Activated CD4-positive, CD25-positive, alpha-beta regulatory T cell treated with anti-CD3 and anti-CD28 coated beads, Interleukin-2, amount 50 U/mL, for 16 hours (primary cell): ENCODE measurements around the gene CYP11A1.
"Not testable (repeated sequence)": the region's sequence is repeated elsewhere in the genome, so short reads cannot be mapped to it uniquely, and the experiment has no call there.

Experiments
- DNase-seq: peaks from one replicate; pipeline ENCODE4 v3.0.0-alpha.2; 2020; ENCODE audit warnings: low read depth, low spot score

The CYP11A1 gene

DNA sequence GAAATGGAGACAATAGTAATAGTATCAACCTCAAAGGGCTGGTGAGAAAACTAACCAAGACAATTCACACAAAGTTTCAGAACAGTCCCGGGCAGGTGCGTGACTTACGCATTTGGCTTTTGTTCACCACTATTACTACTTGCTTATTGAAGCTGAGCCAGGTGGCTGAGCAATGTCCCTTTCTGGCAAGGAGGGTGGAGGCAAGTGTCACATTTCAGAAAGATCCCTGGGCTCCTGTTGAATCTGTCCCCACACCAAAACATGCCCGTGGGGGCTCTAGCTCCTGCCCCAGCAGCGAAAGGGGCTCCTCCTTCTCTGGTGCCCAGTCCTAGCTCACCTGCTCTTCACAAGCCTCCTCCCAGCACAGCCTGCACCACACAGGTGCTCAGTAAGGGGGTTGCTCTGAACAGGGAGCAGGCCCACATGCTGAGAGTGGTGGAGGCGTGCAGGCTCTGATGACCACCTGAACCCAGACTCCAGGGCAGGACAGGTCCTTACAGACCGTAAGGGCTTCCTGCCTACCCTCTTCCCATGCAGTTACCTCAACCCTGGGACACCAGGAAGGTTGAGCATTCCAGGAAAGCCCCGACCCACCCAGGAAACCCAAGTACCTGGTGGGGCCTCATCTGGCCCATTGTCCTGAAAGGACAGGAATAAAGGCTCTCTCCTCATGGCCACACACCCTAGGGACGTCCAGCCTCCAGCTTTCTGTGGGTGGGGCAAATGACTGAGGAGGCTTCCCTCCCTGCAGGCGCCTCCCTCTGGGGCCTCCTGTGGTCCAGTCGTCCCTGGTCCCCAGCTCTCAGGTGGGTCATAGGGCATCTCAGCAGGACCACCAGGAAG, 33.7 kb upstream of the CYP11A1 start:
- no peak for DNase-seq

DNA sequence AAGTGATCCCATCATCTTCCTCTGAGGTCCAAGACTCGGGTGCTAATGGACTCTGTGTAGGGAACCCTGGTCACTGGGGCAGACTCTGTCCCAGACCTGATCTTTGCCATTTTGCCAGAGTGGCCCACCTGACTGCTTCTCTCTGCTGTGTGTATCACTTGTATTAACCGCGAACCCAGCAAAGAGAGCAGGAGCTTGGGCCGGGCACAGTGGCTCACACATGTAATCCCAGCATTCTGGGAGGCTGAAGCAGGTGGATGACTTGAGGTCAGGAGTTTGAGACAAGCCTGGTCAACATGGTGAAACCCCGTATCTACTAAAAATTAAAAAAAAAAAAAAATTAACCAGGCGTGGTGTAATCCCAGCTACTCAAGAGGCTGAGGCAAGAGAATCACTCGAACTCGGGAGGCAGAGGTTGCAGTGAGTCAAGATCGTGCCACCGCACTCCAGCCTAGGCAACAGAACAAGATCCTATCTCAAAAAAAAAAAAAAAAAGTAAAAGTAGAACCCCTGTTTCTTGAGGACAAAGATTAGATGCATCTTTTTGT, 32.9 kb upstream of the CYP11A1 start:
- DNase-seq: no peak

DNA sequence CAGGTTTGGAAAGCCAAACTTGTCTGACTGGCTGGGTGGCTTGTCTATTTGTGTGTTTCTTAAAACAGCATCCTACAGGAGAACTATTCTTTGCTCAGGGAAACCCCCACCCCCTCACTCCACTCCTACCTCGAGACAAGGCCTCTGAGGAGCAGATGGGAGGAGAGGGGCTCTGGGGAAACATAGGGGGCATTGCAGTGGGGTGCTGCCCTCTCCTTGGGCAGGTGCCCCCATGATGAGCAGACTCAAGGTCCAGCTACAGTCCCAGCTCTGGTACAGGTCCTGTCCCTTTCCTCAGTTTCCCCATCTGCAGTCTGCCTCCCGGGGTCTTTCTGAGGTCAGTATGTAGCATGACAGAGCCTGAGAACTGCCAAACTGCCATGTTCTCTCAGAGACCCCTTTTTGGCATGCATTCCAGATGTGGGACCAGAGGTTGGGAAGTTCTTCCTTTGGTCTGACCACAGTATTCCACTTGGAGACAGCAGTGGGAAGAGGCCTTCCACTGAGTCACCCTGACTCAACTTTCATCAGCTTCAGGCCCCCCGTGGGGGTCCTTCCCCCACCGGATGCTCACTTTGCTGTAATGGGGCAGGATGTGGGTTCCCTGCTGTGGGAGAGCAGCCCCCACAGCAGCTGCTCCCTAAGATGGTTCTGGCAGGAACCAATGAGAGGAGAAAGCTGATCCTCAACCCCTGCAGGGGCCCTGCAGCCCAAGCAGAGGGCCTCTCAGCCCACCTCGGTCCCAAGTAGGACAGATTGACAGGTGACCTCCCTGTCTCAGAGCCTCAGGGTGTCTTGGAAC, 32.3 kb upstream of the CYP11A1 start:
- DNase-seq: no peak

DNA sequence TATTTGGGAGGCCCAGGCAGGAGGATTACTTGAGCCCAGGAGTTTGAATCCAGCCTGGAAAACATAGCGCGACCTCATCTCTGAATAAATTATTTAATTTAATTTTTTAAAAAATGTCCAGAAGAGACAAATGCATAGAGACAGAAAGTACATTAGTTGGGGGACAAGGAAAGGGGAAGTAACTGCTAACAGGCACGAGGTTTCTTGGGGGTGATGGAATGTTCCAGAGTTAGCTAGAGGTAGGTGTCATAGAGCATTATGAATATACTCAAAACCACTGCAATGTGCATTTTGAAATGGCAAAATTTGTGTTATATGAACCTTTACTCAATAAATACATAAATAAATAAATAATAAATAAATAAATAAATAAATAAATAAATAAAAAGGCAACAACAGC, 31.7 kb upstream of the CYP11A1 start:
- DNase-seq: no peak

DNA sequence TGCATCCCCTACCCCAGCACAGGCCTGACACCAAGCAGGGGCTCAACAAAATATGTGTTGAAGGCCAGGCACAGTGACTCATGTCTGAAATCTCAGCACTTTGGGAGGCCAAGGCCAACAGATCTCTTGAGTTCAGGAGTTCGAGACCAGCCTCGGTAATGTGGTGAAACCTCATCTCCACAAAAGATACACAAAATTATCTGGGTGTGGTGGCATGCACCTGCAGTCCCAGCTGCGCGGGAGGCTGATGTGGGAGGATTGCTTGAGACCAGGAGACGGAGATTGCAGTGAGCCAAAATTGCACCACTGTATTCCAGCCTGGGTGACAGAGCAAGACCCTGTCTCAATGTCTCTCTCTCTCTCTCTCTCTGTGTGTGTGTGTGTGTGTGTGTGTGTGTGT, 30.7 kb upstream of the CYP11A1 start:
- no peak for DNase-seq

DNA sequence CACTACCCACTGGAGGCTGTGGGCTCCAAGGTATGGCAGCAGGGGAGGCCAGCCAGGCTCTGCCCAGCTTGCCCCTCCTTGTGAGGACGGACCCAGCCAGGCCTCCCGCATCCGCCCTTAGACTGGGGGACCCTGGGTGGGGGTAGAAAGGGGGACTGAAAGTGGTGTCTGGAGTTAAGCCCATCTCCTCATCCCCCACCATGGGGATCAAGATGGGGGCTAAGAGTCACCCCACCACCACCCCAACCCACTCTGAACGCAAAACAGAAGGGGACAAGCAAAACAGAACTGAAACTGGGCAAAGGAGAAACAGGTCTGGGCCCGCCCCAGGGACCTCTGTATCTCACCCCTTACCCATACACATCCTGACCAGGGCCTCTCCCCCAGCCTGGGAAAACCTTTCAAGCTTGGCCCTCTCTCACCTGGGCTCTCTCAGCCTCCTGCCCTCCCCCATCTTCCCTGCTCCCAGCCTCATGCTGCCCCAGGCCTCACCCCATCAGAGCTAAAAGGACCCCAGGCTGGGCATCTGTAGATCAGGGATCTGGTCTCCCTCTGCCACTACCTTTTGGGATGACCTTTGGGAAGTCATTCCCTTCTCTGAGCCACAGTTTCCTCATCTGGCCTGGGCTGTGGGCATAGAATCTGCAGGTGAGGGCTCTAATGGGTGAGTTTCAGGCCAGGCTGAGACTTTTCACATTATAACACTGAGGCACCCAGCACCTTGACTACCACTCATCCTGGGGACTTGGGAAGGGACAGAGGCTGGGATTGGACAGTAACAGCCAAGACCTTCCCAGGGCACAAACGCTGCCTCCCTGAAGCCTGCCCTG, 30.0 kb upstream of the CYP11A1 start:
- no peak for DNase-seq

DNA sequence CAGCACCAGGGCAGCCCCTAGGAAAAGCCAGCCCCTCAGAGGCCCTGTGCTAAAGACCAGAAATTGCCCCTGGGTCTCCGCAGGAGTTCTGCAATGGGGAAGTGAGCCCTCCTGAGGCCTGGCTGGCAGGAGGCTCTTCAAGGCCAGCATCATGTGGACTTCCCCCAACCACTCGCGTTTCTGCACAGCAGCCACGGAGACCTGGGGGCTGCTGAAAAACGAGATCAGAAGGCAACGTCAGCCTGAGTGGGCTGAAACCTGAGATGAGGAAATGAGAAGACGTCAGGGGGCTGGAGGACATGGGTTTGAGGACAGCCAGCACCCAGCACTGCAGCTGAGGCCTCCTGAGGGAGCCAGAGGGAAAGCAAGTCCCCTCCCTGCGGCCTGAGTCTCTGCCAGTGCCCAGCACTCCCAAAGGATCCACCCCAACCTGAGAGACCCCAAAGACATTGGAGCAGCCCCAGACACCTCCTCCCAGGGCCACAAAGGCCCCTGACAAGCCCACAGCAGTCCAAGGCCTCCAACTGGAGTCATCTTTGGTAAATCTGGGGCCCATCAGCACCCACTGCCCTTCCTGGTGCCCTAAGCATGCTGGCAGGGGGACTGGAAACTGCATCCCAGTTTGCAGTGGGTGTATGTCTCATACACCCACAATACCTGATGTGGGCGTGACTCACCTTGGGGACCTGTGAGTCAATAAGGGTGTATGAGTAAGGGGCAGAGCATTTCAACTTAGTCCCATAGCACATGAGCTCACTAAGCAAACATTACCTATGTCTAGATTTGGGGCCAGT, 29.2 kb upstream of the CYP11A1 start:
- no peak for DNase-seq

DNA sequence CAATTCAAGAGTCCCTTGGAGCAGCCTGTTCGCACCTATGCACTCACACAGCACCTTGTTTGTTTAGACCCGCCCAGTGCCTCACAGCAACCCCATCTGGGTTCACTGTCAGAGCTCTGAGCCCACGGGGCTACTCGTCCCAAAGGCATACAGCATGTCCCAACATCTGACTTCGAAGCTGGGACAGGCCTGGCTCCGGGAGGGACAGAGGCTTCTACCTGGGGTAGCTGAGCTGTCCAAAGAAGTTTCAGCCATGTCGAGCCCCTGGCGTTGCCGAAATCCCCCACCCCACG, 28.6 kb upstream of the CYP11A1 start:
- DNase-seq: no peak

DNA sequence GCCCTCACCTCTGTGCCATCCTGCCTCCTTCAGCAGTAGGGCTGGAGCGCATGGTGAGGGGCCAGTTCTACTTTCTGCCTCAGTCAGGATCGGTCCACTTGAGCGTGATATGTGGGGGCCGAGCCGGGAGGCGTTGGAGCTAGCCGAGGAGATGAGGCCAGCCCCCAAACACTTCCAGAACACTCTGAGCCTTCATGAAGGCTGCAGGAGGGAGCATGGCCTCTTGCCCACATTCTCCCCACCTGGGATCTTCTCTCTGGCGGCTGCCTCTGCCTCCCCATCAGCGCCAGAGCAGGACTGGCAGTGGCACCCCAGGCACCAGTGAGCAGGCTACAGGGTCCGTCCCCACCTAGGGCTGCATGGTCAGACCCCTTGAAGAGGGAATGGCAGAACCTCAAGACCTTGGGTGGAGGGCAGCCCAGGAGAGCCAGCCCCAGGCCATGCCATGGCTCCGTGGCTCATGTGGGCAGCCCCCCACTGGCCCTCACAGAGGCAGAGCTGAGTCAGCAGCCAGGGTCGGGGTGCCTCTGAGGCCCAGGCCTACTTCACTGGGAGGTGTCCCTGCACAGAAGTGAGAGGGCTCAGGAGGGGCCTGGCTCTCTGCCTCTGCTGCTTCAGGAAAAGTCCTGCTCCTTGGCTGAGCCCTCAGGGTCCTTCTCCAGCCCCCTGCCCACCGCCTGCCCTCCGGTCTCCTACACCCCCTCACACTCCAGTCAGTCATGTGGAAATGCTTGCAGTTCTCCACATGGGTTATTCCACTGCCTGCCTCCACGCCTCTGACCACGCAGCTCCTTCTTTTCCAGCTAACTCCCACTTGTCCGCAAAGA, 28.1 kb upstream of the CYP11A1 start:
- no peak for DNase-seq

DNA sequence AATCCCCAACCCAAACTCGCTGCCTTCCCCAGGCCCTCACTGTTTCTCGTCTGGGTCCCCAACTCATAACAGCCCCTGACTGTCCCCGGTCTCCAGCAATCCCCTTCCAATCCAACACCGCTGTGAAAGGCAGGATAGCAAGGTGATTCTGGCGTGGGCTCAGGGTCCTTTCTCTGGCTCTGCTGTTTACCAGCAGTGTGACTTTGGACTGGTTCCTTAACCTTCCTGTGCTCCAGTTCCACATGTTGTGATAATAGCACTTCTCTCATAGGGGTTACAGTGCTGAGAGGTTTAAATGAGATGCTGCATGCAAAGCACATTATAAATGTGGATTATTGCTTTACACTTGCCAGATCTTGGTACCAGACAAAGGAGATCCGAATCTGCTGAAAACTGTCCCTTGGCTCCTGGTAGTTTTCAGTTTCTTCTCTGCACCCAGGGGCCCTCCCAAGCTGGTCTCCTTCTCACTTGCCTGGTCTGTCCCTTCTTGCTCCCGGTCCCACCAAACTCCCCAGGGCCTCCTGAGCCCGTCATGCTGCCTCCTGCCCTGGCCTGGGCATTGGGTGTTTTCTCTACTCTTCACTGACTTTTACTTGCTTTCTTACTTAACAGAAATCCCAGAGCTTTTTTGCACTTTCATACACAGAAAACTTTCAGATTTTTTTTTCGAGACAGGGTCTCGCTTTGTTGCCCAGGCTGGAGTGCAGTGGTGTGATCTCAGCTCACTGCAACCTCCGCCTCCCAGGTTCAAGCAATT, 26.8 kb upstream of the CYP11A1 start:
- no peak for DNase-seq

DNA sequence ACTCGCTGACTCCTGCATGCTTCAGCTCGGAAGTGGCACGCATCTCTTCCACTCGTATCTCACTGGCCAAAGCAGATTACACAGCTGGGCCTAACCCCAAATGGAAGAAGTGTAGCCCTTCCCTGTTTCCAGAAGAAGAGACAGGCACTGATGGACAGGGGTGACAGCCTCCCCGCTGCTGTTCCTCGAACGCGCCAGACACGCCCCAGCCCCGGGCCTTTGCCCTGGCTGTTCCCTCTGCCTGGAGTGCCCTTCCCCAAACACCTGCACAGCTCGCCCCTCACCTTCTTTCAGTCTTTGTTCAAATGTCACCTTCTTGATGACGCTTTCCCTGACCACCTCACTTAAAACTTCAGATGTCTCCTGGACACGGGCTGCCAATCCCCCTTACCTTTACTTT, 26.0 kb upstream of the CYP11A1 start:
- no peak for DNase-seq

DNA sequence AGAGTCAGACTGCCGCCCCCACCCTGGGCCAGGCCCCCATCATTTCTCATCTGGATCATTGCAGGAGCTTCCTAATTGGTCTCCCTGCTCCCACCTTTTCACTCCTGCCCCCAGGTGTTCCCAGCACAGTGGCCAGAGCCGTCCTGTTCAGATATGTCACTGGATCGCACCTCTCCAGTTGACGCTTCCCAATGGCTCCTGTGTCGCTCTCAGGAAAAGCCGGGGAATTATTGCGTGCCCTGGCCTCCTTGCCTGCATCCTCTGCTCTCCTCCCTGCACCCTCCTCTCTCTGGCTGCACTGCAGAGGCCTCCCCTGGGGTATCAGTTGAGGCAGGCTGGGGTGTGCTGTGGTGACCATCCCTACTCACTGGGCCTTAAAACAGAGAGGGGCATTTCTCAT, 25.5 kb upstream of the CYP11A1 start:
- DNase-seq: no peak

DNA sequence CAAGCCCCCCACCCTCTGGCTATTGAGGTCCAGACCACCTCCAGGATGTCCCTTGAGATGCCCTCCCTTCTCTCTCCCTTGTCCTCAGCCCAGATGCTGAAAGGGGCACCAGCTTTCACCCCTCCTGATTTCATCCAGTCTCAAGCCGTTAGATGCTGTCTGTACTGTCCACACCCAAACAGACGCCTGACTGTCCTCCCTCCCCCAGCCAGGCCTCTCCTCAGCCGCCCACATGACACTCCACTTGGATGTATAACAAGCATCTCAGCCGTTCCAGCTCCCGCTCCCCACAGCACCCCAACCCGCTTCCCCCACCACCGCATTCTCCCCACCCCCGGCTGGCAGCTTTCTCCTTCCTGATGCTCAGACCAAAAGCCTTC, 25.0 kb upstream of the CYP11A1 start:
- no peak for DNase-seq

DNA sequence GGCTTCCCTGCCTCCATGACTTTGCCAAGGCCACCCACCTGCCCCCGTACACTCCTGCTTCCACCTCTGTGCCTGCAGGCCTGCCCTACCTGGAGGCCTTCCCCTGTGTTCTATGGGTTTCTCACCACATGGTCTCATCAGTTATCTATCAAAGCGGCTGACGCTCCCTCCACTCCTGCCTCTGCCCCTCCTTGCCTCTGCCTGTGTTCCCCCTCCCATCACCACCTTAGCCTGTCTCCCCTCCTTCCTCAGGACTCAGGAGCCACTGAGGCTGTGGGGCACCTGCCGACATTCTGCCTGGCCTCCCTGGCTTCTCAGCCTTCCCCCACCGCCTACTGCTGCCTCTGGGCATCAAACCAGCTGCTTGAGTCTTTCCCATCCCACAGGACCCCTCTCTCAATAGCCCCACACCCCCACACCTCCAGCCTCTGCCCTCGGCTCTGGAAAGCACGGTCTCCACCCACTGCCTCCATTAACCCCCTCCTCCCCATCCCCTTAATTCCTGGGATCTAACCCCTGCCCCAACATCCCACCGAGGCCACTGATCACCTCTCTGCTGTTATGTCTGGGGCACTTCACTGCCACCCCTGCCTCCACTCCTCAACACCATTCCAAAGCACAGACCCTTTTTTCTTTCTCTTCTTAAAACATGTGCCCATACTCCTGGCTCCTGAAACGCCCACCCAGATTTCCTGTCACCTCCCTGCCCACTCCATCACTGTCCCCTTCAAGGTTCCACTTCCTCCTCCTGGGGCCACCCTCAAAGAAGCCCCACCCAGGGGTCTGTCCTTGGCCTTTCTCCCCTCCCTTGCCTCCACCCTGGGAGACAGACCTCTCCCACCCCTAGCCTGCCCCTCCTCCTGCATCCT, 24.4 kb upstream of the CYP11A1 start:
- no peak for DNase-seq

DNA sequence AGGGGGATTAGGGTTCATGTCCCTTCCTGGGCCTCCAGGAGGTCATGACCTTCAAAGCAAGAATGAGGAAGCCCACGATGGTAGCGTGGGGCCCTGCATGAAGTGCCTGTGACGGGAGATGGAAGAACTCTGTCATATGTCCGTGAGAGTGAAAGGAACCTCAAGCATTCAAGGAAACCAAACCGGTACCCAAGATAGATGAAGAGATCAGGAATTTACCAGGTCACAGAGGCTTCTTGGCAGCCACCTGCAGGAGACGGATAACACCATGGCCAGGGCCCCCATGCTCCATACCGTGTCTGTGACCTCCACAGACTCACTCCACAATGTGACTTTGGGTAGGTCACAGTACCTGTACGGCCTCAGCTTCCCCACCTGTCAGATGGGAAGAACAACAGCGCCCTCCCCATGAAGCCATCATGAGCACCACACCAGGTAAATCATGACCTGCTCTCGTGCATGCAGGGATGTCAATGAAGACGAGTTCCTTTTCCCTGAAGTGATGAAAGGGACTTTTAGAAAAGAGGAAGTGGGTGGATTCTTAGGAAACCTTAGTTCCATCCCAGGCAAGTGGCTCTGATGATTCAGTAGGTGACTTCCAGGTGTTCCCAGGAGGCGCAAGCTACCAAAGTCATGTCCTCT, 23.3 kb upstream of the CYP11A1 start:
- DNase-seq: no peak

DNA sequence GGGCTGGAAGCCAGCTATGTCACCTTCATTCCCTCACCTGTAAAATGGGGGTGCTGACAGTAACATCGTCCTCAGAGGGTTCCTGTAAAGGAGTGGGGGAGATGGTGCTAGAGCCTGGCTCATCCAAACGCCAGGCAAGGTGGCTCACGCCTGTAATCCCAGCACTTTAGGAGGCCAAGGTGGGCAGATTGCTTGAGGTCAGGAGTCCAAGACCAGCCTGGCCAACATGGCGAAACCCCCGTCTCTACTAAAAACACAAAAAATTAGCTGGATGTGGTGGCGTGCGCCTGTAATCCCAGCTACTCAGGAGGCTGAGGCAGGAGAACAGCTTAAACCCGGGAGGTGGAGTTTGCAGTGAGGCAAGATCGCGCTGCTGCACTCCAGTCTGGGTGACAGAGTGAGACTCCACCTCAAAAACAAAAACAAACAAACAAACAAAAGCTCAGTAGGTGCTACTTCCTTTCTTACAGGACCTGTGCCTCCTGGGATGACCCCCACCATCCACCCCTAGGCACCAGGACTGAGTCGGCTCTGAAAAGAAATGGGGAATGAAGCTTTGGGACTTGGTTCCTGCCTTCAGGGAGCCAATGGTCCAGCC, 22.7 kb upstream of the CYP11A1 start:
- not testable (repeated sequence) for DNase-seq

DNA sequence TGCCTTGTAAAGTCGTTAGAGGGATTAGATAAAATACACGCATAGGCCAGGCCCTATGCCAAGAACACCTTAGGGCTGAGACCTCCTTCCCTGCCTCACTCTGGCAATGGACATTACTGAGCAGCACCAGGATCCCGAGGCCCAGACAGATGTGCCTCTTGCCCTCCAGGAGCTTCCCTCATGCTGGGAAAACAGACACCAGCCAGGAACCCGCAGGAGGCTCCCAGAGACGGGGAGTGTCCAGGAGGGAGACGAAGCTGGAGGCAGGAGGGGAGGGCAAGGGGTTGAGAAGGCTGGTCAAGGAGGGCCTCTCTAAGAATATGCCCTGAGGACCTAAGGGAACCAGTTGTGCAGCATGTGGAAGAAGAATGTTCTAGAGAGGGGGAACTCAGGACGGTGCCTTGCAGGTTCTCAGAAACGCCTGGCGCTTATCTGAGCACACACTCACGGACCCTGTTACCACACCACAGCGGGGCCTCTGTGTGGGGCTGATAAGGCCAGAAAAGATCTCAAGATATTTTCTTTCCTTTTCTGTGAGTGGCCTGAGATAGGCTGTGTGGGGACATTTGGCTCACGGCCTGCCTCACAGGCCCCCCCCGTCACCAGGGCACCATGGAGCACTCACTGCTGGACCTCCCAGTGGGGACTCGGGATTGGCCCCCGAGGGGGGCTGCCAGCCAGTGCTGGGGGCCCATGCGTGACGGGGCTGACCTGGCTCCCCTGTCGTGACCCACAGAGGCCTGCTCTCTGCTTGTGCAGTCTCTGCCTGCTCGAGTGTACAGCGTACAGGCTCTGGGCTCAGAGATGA, 22.0 kb upstream of the CYP11A1 start:
- DNase-seq: no peak
